ENCODE data around the gene ITPK1. TPM values are rescaled to one million over a fixed set of nuclear protein-coding genes. Genes with fewer than 3 reads are reported as not detected.

ITPK1 gene
- total RNA-seq, 1 donor from 2014 or later: 59.8 TPM

DNA sequence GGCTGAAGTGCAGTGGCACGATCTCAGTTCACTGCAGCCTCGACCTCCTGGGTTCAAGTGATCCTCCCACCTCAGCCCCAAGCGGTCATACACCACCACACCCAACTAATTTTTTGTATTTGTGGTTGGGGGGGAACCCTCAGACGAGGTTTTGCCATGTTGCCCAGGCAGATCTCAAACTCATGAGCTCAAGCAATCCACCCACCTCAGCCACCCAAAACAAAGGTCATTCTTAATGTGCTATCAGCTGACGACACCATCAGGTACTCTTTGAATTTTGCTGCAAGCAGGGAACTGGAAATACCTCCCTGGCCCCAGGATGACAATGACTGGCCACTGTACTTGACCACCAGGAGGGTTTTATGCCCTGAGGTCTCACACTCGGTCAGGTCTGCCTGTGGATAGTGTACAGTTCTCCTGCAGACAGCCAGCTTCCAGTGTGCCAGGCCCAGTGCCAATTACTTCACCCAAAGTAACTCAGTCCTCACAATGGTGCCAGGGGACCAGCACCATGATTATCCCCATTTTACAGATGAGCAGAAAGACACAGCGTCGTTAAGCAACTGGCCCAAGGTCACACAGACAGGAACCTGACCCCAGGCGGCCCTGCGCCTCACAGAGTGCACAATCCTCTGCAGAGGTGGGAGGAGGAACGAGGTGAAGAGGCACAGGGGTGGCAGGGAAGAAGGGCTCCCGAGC, 42.9 kb downstream of the ITPK1 start:
- DNase-seq (ENCODE audit: low read depth, low spot score): no peak
- TF ChIP-seq, protein P1, sequence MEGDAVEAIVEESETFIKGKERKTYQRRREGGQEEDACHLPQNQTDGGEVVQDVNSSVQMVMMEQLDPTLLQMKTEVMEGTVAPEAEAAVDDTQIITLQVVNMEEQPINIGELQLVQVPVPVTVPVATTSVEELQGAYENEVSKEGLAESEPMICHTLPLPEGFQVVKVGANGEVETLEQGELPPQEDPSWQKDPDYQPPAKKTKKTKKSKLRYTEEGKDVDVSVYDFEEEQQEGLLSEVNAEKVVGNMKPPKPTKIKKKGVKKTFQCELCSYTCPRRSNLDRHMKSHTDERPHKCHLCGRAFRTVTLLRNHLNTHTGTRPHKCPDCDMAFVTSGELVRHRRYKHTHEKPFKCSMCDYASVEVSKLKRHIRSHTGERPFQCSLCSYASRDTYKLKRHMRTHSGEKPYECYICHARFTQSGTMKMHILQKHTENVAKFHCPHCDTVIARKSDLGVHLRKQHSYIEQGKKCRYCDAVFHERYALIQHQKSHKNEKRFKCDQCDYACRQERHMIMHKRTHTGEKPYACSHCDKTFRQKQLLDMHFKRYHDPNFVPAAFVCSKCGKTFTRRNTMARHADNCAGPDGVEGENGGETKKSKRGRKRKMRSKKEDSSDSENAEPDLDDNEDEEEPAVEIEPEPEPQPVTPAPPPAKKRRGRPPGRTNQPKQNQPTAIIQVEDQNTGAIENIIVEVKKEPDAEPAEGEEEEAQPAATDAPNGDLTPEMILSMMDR (conservative IDR thresholded peaks at IDR 0.05): no peak
- Mint-ChIP-seq H3K27me3 (ENCODE audit: low read depth) (no peaks in the 10 kb centered on the region), H3K36me3 (ENCODE audit: low read depth) (no peaks in the 10 kb centered on the region), H3K4me1 (peaks cover 27% of the 10 kb centered on the region), H3K4me3 (no peak overlapping the region), H3K9me3 (no peaks in the 10 kb centered on the region), H3K27ac (ENCODE audit: unreplicated experiment) (peak overlapping the region; percentile 22)

DNA sequence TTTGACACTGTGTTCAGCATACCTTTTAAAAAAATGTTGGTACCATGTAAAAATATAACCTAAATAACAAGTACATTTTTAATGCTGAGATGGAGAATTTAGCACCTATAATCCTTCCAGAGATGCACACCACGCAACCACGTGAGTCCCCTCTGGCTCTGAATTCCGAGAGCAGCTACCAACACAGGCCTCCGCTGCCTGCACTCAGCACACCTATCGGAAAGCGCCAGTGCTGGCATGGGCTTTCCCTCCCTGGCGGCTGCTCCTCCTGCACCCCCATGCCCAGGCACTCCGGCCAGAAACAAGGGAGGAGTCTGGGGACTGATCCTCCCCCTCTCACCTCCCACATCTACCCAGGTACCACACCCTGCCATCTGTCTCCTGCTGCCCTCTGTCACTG, 47.0 kb downstream of the ITPK1 start:
- TF ChIP-seq, protein P1 (conservative IDR thresholded peaks at IDR 0.05): no peak
- no peaks in the 10 kb centered on the region for H3K27me3 Mint-ChIP-seq (ENCODE audit: low read depth)
- no peak for DNase-seq (ENCODE audit: low read depth, low spot score)
- no peak overlapping the region for H3K4me3 Mint-ChIP-seq
- no peak overlapping the region for H3K27ac Mint-ChIP-seq (ENCODE audit: unreplicated experiment)
- H3K4me1 Mint-ChIP-seq: peaks cover 26% of the 10 kb centered on the region
- no peaks in the 10 kb centered on the region for H3K36me3 Mint-ChIP-seq (ENCODE audit: low read depth)
- H3K9me3 Mint-ChIP-seq: no peaks in the 10 kb centered on the region

DNA sequence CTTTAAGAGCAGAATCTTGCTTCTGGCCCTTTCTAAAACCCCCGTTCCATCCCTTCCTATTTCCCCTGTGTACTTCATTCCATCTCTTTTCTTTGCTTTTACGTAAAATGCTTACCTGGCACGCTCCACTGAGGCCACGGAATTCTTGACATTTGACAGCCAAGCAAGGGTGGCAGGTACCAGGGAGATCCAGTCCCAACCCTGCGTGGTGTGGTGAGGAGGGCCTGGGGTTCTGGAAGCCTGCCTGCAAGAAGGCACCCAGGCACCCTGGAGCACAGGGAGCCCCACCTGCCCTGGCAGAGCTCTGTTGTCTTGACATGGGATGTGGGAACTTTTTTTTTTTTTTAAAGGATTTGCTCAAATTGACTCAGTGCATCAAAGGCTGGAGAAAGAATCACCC, 48.6 kb downstream of the ITPK1 start:
- Mint-ChIP-seq H3K9me3 (no peaks in the 10 kb centered on the region), H3K27me3 (ENCODE audit: low read depth) (no peaks in the 10 kb centered on the region), H3K36me3 (ENCODE audit: low read depth) (no peaks in the 10 kb centered on the region), H3K4me3 (no peak overlapping the region), H3K4me1 (peaks cover 15% of the 10 kb centered on the region), H3K27ac (ENCODE audit: unreplicated experiment) (no peak overlapping the region)
- TF ChIP-seq, protein P1 (conservative IDR thresholded peaks at IDR 0.05): no peak
- DNase-seq (ENCODE audit: low read depth, low spot score): no peak

DNA sequence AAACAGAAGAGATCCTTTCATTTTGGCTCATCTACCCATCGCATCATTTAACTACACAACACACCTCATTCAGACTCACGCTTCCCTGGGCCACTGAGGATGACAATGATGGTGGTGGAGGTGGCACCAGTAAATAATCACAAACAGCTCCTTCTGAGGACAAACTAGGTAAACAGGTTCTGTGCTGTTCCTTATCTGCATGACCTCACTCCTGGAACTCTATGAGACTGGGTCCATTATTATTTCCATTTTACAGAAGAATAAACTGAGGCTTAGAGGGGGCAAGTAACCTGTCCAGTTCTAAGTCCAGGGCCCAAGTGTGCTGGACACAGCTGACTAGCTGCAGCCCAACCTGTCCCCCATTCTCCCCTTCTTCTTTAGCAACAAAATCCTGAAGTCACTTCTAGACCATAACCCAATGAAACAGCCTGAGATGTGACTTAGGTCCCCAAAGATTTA, 50.4 kb downstream of the ITPK1 start:
- H3K4me3 Mint-ChIP-seq: no peak overlapping the region
- no peaks in the 10 kb centered on the region for H3K9me3 Mint-ChIP-seq
- no peak for DNase-seq (ENCODE audit: low read depth, low spot score)
- H3K4me1 Mint-ChIP-seq: peaks cover 23% of the 10 kb centered on the region
- TF ChIP-seq, protein P1 (conservative IDR thresholded peaks at IDR 0.05): no peak
- H3K27ac Mint-ChIP-seq (ENCODE audit: unreplicated experiment): peak overlapping the region; percentile 40
- H3K36me3 Mint-ChIP-seq (ENCODE audit: low read depth): no peaks in the 10 kb centered on the region
- H3K27me3 Mint-ChIP-seq (ENCODE audit: low read depth): no peaks in the 10 kb centered on the region

DNA sequence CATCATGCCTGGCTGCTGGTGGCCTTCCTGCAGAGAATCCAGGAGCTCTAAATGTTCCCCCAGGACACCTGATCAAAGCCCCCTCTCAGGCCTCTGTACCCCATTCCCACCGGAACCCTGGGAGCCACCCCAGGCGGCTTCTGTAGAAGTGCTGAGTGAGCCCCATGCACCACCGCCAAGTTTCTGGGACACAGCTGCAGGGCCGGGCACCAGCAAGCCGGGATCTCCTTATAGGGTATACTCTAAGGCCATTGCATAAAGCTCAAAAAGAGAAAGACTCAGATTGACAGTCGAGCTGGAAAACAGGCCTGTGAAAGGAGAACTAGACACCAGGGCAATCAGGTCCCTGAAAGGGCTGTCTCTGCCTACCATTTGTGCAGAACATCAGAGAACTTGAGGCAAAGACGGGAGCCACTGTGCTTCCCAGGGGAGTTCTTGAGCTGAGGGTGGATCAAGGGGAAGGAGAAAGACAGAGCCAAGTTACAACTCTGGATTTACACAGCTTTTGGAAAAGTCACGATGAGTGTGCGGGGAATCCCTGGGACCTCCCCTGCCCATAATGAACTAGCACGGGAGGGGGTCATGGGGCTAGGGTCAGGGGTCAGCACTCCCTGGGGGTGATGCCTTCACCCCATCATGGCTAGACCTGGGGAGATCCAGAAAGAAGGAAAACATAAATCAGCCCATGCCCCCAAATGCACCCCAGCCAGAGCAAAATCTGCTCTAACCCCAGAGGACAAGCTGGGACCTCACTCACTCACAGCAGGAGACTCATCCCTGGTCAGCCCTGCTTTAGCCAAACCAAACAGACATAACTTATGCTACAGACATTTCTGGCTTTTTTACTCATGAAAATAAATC, 51.1 kb downstream of the ITPK1 start:
- Mint-ChIP-seq H3K9me3 (no peaks in the 10 kb centered on the region), H3K4me1 (peaks cover 29% of the 10 kb centered on the region), H3K27me3 (ENCODE audit: low read depth) (no peaks in the 10 kb centered on the region), H3K36me3 (ENCODE audit: low read depth) (no peaks in the 10 kb centered on the region), H3K4me3 (no peak overlapping the region), H3K27ac (ENCODE audit: unreplicated experiment) (peak overlapping the region; percentile 63)
- DNase-seq (ENCODE audit: low read depth, low spot score): no peak
- TF ChIP-seq, protein P1 (conservative IDR thresholded peaks at IDR 0.05): no peak

Measured in neural crest cell (in vitro differentiated cells).